Inflammatory macrophage treated with lipopolysaccharide for 1 hour (primary cell): ENCODE data around the gene GNAT3.

Experiments
- DNase-seq, 2 donors: peaks; one replicate each; pipeline ENCODE4 v3.0.0-alpha.2; 2020 to 2022

GNAT3 gene

GRCh38 chr7:80499350-80499953 is 12.4 kb downstream of the GNAT3 start:
- DNase-seq: peak; percentile 9 to 57

- peak in 1 of 2 donors; percentile 46 for DNase-seq
Observed at GRCh38 chr7:80498481-80499349, 13.1 kb downstream of the GNAT3 start.

- no peak for DNase-seq
Observed at GRCh38 chr7:80496586-80496985, 15.3 kb downstream of the GNAT3 start.

GRCh38 chr7:80493121-80493849 is 18.6 kb downstream of the GNAT3 start:
- DNase-seq: no peak

GRCh38 chr7:80491462-80491861 is 20.4 kb downstream of the GNAT3 start:
- no peak for DNase-seq

- no peak for DNase-seq
Observed at GRCh38 chr7:80488851-80489370, 23.0 kb downstream of the GNAT3 start.

- DNase-seq: peak; percentile 66 to 69
Observed at GRCh38 chr7:80488406-80488805, 23.5 kb downstream of the GNAT3 start.

- DNase-seq: no peak
Observed at GRCh38 chr7:80485721-80486120, 26.1 kb downstream of the GNAT3 start.

GRCh38 chr7:80482950-80483349 is 28.9 kb downstream of the GNAT3 start:
- no peak for DNase-seq

- DNase-seq: no peak
Observed at GRCh38 chr7:80481196-80481884, 30.5 kb downstream of the GNAT3 start.

GRCh38 chr7:80480566-80480965 is 31.3 kb downstream of the GNAT3 start:
- no peak for DNase-seq

- DNase-seq: no peak
Observed at GRCh38 chr7:80478683-80479082, 33.2 kb downstream of the GNAT3 start.

- DNase-seq: no peak
Observed at GRCh38 chr7:80476035-80476434, 35.8 kb downstream of the GNAT3 start.

- DNase-seq: no peak
Observed at GRCh38 chr7:80475383-80475782, 36.5 kb downstream of the GNAT3 start.

- no peak for DNase-seq
Observed at GRCh38 chr7:80473751-80474150, 38.1 kb downstream of the GNAT3 start.

- no peak for DNase-seq
Observed at GRCh38 chr7:80472491-80473200, 39.2 kb downstream of the GNAT3 start.

GRCh38 chr7:80468931-80469714 is 42.7 kb downstream of the GNAT3 start:
- no peak for DNase-seq

- no peak for DNase-seq
Observed at GRCh38 chr7:80467069-80467468, 44.8 kb downstream of the GNAT3 start.

GRCh38 chr7:80466636-80467035 is 45.2 kb downstream of the GNAT3 start:
- no peak for DNase-seq

GRCh38 chr7:80464211-80464610 is 47.7 kb downstream of the GNAT3 start:
- DNase-seq: no peak

GRCh38 chr7:80463272-80463920 is 48.5 kb downstream of the GNAT3 start:
- DNase-seq: no peak
